K562 (cell line): ENCODE results near the gene ADGRG1. TPM values are rescaled to one million over a fixed set of nuclear protein-coding genes. Genes with fewer than 3 reads are reported as not detected.

Experiments
- BHLHE40 ChIP-seq: IDR thresholded peaks from 2 replicates; pipeline ENCODE4 v1.6.1; 2011; ENCODE audit warnings: low read length, improper control_type of control experiment
- CBX5 ChIP-seq: IDR thresholded peaks from 2 replicates; pipeline ENCODE4 v1.6.1; 2014; ENCODE audit warnings: low read depth, borderline replicate concordance
- CBX8 ChIP-seq: fragments of 200-600 bp; sonication (generic); IDR thresholded peaks from 2 replicates; pipeline ENCODE4 v1.6.1; 2012; ENCODE audit warnings: borderline replicate concordance, mixed run types, low read depth, mild to moderate bottlenecking, moderate library complexity, mixed read lengths, low read length, control low read depth, inconsistent platforms; ENCODE audit not compliant: poor library complexity, severe bottlenecking; ENCODE audit errors: extremely low read depth
- COPS2 ChIP-seq: fragments of 450-650 bp; conservative IDR thresholded peaks from 2 replicates; pipeline ENCODE4 v1.6.1; 2016; ENCODE audit warnings: mild to moderate bottlenecking, moderate library complexity
- FOXA3 ChIP-seq, 2 experiments: fragments of 450-650 bp in 1 of 2; sonication (generic) in 1 of 2; formaldehyde crosslinking; IDR thresholded peaks in 1 of 2; conservative IDR thresholded peaks in 1 of 2; 2 replicates each; pipeline versions ENCODE4 v1.4.0 to v1.8.0; 2020 to 2022; ENCODE audit warnings: mild to moderate bottlenecking in 2 of 2, missing genetic modification reagents in 1 of 2
- MXI1 ChIP-seq: IDR thresholded peaks from 2 replicates; pipeline ENCODE4 v1.6.1; 2011; ENCODE audit warnings: low read depth, mild to moderate bottlenecking, improper control_type of control experiment, low read length
- NR2C2 ChIP-seq, 2 experiments: fragments of 200-800 bp in 1 of 2; sonication (Bioruptor generic) in 1 of 2; sonication (generic) in 1 of 2; formaldehyde crosslinking in 1 of 2; IDR thresholded peaks; 2 replicates each; pipeline versions ENCODE4 v1.6.1 to v1.8.0; 2016 to 2022; ENCODE audit warnings: mild to moderate bottlenecking in 1 of 2, missing compliant biosample characterization in 1 of 2, missing genetic modification characterization in 1 of 2, missing genetic modification reagents in 1 of 2
- PRDM10 ChIP-seq: fragments of 450-650 bp; IDR thresholded peaks from 2 replicates; pipeline ENCODE4 v1.6.1; 2018; ENCODE audit not compliant: partially characterized antibody
- RBM15 ChIP-seq: fragments of 200-400 bp; formaldehyde crosslinking; IDR thresholded peaks from 2 replicates; pipeline ENCODE4 v1.6.1; 2018; ENCODE audit warnings: mild to moderate bottlenecking, low read length, moderate library complexity; ENCODE audit not compliant: insufficient read depth
- SIRT6 ChIP-seq: IDR thresholded peaks from one replicate; pipeline ENCODE4 v1.6.1; 2012; ENCODE audit warnings: low read depth, mild to moderate bottlenecking, control low read depth, inconsistent platforms, low read length, moderate library complexity
- SRSF1 ChIP-seq: fragments of 200-400 bp; formaldehyde crosslinking; IDR thresholded peaks from 2 replicates; pipeline ENCODE4 v1.6.1; 2017; ENCODE audit warnings: mild to moderate bottlenecking, low read depth, low read length, moderate library complexity
- ZBTB17 ChIP-seq: fragments of 450-650 bp; formaldehyde crosslinking; IDR thresholded peaks from 2 replicates; pipeline ENCODE4 v1.4.0; 2020; ENCODE audit warnings: mild to moderate bottlenecking
- ZBTB7A ChIP-seq: IDR thresholded peaks from 2 replicates; pipeline ENCODE4 v1.6.1; 2011; ENCODE audit warnings: low read depth, mild to moderate bottlenecking, low read length, moderate library complexity, borderline replicate concordance; ENCODE audit not compliant: control insufficient read depth
- ZNF143 ChIP-seq: sonication (generic); formaldehyde crosslinking; IDR thresholded peaks from 2 replicates; pipeline ENCODE4 v1.9.0; 2022; ENCODE audit warnings: mild to moderate bottlenecking, missing genetic modification reagents
- ZNF699 ChIP-seq: fragments of 250-450 bp; sonication (Bioruptor Pico); IDR thresholded peaks from 2 replicates; pipeline ENCODE4 v1.8.0; 2021; ENCODE audit warnings: mild to moderate bottlenecking, moderate library complexity; ENCODE audit not compliant: insufficient replicate concordance
- ZNF766 ChIP-seq: fragments of 200-800 bp; sonication (Bioruptor generic); conservative IDR thresholded peaks from 2 replicates; pipeline ENCODE4 v1.6.1; 2016; ENCODE audit warnings: missing genetic modification characterization, missing compliant biosample characterization
- ZNF79 ChIP-seq: fragments of 250-450 bp; sonication (Bioruptor Pico); IDR thresholded peaks from 2 replicates; pipeline ENCODE4 v1.4.0; 2020; ENCODE audit warnings: low read depth, mild to moderate bottlenecking, moderate library complexity
- polyA plus RNA-seq, 8 experiments: library from polyadenylated mRNA; depleted of rRNA in 4 of 8; stranded (reverse) in 5 of 8; unstranded in 3 of 8; fragments of >200 nt; fragmentation: Nextera tagmentation in 2 of 8; fragmentation: Illumina TruSeq in 1 of 8; extraction: Ambion mirVana in 2 of 8; extraction: Trizol in 1 of 8; gene quantifications; 2 replicates each; pipeline versions ENCODE4 v1.2.1 to v1.2.3, GENCODE V29; 2011 to 2014; ENCODE audit warnings: inconsistent platforms in 1 of 8, missing spikeins in 1 of 8
- total RNA-seq, 7 experiments: library from RNA; depleted of rRNA in 6 of 7; stranded (reverse); fragments of >200 nt in 6 of 7; fragmentation: Illumina TruSeq in 2 of 7; extraction: Trizol in 2 of 7; gene quantifications; 2 replicates each; pipeline versions ENCODE4 v1.2.1 to v1.2.3, GENCODE V29; 2011 to 2021; ENCODE audit warnings: low replicate concordance in 1 of 7

The ADGRG1 gene
- total and polyA plus RNA-seq, 9 of the 15 experiments (the other 6 are each of a cell fraction or from before 2014, with no cell fraction given): 0.04 to 0.31 (median 0.16) TPM; not detected in 6

GRCh38 chr16:57688987-57689761 lies 60.7 kb downstream of the ADGRG1 start (continued):
- TF ChIP-seq BHLHE40 (no peak), PRDM10 (no peak), ZNF699 (CRISPR knock-in tag) (no peak), SIRT6 (no peak), ZBTB17 (CRISPR knock-in tag) (no peak), RBM15 (no peak), ZBTB7A (0 out of 2 replicates have a peak, but pooled peaks have one; percentile 6), ZNF143 (CRISPR knock-in tag) (0 out of 2 replicates have a peak, but pooled peaks have one; percentile 13), CBX5 (no peak), CBX8 (no peak), MXI1 (no peak), FOXA3 (CRISPR knock-in tag; conservative IDR thresholded peaks at IDR 0.05 in 1 of 2, IDR thresholded peaks at IDR 0.05 in 1 of 2) (peak in 1 of 2 experiments; percentile 57; a peak in 1 of 4 replicates), SRSF1 (no peak), ZNF79 (CRISPR knock-in tag) (no peak), ZNF766 (CRISPR knock-in tag) (0 out of 2 replicates have a peak, but pooled peaks have one; percentile 34), COPS2 (no peak), NR2C2 (CRISPR knock-in tag; IDR thresholded peaks at IDR 0.05) (peak; percentile 69; the same call in 1 of the 2 replicates), NR2C2 (tag; IDR thresholded peaks at IDR 0.05) (peak; percentile 70)
